IPS DF 6.9 (cell line): Measurements from ENCODE around the gene KRTAP2-3.
"Not testable (repeated sequence)": the region's sequence is repeated elsewhere in the genome, so short reads cannot be mapped to it uniquely, and the experiment has no call there.

ENCODE experiments used
- DNase-seq: peaks from one replicate; pipeline ENCODE4 v3.0.0-alpha.2; 2013; ENCODE audit warnings: low read depth, low spot score
- H3K27ac ChIP-seq: one replicate; pipeline ENCODE4 v1.5.1; 2013; ENCODE audit warnings: low read length, control low read depth
- H3K27me3 ChIP-seq: 2 replicates; pipeline ENCODE4 v1.6.1; 2013; ENCODE audit warnings: mild to moderate bottlenecking, low read length; ENCODE audit not compliant: control insufficient read depth, insufficient read depth
- H3K36me3 ChIP-seq: 2 replicates; pipeline ENCODE4 v1.6.1; 2013; ENCODE audit warnings: low read length; ENCODE audit not compliant: control insufficient read depth, insufficient read depth
- H3K4me1 ChIP-seq: 2 replicates; pipeline ENCODE4 v1.6.1; 2013; ENCODE audit warnings: low read length; ENCODE audit not compliant: control insufficient read depth, insufficient read depth
- H3K4me3 ChIP-seq: 2 replicates; pipeline ENCODE4 v1.5.1; 2013; ENCODE audit warnings: mild to moderate bottlenecking, low read length
- H3K9me3 ChIP-seq: 2 replicates; pipeline ENCODE4 v1.6.1; 2013; ENCODE audit warnings: low read length, inconsistent platforms; ENCODE audit not compliant: control insufficient read depth, insufficient read depth
- WGBS: extraction: QIAGEN DNeasy Blood & Tissue Kit; methylation state at CpG from one replicate; pipeline ENCODE4 v1.1.7; 2013; ENCODE audit warnings: mixed read lengths, missing lambda C conversion rate; ENCODE audit not compliant: insufficient read length, insufficient coverage; 5-methylcytosine and 5-hydroxymethylcytosine counted together

The KRTAP2-3 gene

DNA sequence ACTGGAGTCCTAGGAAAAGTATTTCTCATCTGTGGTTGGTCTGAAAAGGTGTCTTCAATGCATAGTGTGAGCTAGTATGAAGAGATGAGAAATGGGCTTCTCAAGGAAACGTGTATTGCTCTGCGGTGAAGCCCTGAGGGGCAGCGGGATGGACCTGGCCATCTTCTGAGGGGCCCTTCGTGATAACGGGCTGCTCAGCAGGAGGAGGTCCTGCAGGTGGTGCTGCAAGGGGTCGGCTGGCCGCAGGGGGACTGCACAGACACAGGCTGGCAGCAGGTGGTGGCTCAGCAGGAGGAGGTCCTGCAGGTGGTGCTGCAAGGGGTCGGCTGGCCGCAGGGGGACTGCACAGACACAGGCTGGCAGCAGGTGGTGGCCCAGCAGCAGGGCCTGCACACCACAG is 5.4 kb downstream of the KRTAP2-3 start:
- H3K36me3 ChIP-seq, H3K4me3 ChIP-seq, H3K9me3 ChIP-seq, DNase-seq, H3K27me3 ChIP-seq, H3K27ac ChIP-seq, H3K4me1 ChIP-seq: not testable (repeated sequence)
- WGBS, result no CpG with 5 or more reads among the region's 9 CpGs

DNA sequence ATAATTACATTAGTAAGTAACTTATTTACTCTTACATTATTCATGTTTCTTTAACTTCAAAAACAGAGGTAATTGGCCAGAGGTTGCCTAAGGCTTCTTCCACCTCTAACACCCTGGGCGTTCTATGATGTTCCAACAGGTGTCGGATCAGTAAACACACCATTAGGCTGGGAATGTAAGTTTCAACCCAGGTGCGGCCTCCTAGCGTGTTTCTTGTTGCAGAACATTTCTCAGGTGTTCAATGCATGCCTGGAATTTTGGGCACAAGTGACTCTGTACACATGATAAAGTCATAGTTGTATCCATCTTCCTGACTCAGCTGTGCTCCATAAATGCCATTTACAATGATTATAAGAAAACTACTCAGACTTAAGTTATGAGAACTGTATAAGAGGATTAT is 5.9 kb downstream of the KRTAP2-3 start:
- no CpG with 5 or more reads among the region's 4 CpGs for WGBS
- no peak overlapping the region for H3K27ac ChIP-seq
- no peaks in the 10 kb centered on the region for H3K27me3 ChIP-seq
- no peak for DNase-seq
- no peaks in the 10 kb centered on the region for H3K9me3 ChIP-seq
- H3K36me3 ChIP-seq, result no peaks in the 10 kb centered on the region
- no peaks in the 10 kb centered on the region for H3K4me1 ChIP-seq
- H3K4me3 ChIP-seq, result no peak overlapping the region

DNA sequence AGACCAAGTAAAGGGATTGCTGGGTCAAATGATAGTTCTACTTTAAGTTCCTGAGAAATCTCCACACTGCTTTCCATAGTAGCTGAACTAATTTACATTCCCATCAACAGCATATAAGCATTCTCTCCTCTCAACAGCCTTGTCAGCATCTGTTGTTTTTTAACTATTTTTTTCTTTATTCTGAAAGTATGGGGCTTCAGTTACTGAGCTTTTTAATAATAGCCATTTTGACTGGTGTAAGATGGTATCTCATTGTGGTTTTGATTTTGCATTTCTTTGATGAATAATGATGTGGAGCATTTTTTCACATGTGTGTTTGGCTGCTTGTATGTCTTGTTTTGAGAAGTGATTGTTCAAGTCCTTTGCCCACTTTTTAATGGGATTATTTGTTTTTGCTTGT is 7.3 kb downstream of the KRTAP2-3 start:
- Histone ChIP-seq H3K27ac (no peak overlapping the region), H3K36me3 (no peaks in the 10 kb centered on the region), H3K4me1 (no peaks in the 10 kb centered on the region), H3K27me3 (no peaks in the 10 kb centered on the region), H3K9me3 (no peaks in the 10 kb centered on the region), H3K4me3 (no peak overlapping the region)
- DNase-seq, result no peak

DNA sequence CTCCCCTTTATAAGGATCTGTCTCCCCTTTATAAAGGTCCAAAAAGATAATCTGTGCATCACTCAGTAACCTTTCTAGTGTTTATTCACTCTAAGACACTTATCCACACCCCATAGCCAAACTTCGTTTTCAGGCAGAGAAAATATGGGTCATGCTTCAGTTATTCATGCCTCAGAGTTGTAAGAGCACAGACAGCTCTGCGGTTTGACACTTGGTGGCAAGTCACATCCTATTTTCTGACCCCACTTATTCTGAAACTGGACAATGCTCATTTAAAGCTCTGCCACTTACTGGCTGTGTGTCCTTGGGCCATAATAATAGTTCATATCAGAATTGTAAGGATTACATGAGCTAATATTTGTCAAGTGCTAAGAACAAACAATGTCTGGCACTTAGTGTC is 10.8 kb downstream of the KRTAP2-3 start:
- no peaks in the 10 kb centered on the region for H3K4me1 ChIP-seq
- H3K36me3 ChIP-seq, result no peaks in the 10 kb centered on the region
- no peak overlapping the region for H3K27ac ChIP-seq
- no peak overlapping the region for H3K4me3 ChIP-seq
- H3K27me3 ChIP-seq, result no peaks in the 10 kb centered on the region
- no peak for DNase-seq
- WGBS, result no CpG with 5 or more reads among the region's 2 CpGs
- H3K9me3 ChIP-seq, result no peaks in the 10 kb centered on the region

DNA sequence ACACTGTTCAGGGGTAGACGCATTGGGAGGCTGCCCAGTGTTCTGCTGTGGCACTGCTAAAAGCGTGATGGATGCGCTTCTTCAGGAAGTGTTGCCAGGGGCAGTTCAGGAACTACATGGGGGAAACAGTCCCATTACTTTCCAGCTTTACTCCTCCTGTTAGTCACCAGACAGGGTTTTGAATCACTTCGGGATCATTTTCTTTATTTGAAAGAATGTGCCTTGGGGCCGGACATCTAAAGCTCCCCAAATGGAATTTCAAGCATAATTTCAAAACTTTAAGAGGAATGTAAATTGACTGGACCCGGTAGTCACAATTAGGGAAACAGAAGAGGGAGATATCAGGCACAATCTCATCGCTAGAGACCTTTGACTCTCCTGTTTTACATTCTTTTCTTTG is 11.5 kb downstream of the KRTAP2-3 start:
- Histone ChIP-seq H3K4me3 (no peak overlapping the region), H3K4me1 (no peaks in the 10 kb centered on the region), H3K27me3 (no peaks in the 10 kb centered on the region), H3K27ac (no peak overlapping the region), H3K9me3 (no peaks in the 10 kb centered on the region), H3K36me3 (no peaks in the 10 kb centered on the region)
- no peak for DNase-seq
- WGBS, result no CpG with 5 or more reads among the region's 7 CpGs

DNA sequence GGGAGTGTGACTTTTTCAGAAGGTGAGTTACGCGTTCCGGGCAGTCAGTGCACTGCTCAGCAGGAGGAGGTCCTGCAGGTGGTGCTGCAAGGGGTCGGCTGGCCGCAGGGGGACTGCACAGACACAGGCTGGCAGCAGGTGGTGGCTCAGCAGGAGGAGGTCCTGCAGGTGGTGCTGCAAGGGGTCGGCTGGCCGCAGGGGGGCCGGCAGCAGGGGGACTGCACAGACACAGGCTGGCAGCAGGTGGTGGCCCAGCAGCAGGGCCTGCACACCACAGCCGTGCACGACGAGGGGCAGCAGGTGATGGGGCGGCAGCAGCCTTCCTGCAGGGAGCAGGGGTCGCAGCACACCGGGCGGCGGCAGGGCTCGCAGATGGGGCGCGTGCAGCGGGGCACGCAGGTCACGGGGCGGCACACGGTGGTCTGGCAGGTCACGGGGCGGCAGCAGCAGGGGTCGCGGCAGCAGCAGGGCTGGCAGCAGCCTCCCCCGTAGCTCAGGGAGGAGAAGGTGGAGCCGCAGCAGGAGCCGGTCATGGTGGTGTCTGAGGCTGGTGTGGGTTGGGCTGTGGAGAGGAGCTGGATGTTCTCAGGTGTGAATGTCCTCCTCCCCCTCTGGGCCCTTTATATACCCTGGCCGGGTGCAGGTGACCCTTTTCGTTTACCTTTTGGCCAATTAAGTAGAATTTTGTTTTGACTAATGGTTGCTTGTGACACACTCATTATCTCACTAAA is 13.0 kb downstream of the KRTAP2-3 start, which contains the start of gene KRTAP2-1:
Gene KRTAP2-1 (minus strand): TSS at position 582 of the 731 bp plus-strand sequence. CDS start 49 bp downstream, at position 533.
- not testable (repeated sequence) for DNase-seq, H3K4me3 ChIP-seq, H3K27me3 ChIP-seq, H3K27ac ChIP-seq, H3K36me3 ChIP-seq, H3K9me3 ChIP-seq, H3K4me1 ChIP-seq
- WGBS, result no CpG with 5 or more reads among the region's 33 CpGs

DNA sequence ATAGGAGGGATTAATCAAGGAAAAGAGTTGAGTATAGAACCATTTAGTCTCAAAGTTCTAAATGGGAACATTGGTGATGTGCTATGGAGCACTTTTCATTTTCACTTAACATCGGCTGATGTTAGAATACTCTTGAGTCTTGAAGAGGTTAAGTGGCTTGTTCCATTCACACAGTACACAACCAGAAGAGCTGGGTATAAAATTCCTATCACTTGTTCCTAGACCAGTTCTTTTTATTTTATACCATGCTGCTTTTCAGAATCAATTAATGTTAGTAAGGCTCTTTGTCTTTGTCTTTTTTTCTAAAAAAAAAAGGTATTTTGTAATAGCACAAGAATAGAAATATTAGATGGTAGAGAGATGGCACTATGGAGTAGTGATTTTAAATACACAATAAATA is 17.0 kb downstream of the KRTAP2-3 start:
- H3K36me3 ChIP-seq, result no peaks in the 10 kb centered on the region
- no peak overlapping the region for H3K4me3 ChIP-seq
- no CpG with 5 or more reads among the region's 1 CpG for WGBS
- no peaks in the 10 kb centered on the region for H3K4me1 ChIP-seq
- no peak for DNase-seq
- H3K27me3 ChIP-seq, result no peaks in the 10 kb centered on the region
- H3K27ac ChIP-seq, result no peak overlapping the region
- no peaks in the 10 kb centered on the region for H3K9me3 ChIP-seq

DNA sequence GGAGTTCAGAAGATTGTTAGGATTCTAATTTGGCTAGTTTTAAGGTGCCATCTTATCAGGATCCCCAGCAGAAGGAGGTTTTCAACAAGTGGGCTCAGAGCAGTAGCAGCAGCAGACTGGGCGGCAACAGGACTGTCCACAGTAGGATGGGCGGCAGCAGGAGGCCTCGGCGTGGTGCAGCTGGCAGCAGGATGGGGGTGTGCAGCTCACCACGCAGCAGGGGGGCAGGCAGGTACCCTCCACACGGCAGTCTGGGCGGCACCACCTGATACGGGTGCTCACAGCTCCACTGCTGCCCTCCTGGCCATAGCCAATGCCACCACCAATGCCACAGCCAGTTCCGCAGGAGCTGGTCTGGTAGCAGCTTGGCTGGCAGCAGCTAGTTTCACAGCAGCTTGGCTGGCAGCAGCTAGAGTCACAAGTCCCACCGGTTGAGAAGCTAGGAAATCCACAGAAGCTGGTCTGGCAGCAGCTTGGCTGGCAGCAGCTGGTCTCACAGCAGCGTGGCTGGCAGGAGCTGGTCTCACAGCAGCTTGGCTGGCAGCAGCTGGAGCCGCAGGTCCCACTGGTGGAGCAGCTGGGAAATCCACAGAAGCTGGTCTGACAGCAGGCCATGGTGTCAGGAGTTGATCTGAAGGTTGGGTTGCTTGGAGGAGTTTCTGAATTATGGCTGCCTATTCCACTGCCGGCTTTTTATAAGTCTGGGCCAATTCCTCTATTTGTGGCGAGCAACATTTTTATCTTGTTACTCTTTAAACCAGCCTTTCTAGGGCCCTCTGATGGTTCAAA is 18.9 kb downstream of the KRTAP2-3 start, which contains the start of gene KRTAP1-1:
Gene KRTAP1-1 (minus strand): TSS at position 668 of the 789 bp plus-strand sequence. CDS start 53 bp downstream, at position 615.
- H3K36me3 ChIP-seq, H3K27ac ChIP-seq, H3K4me3 ChIP-seq, H3K4me1 ChIP-seq, H3K9me3 ChIP-seq, DNase-seq, H3K27me3 ChIP-seq: not testable (repeated sequence)
- WGBS, result no CpG with 5 or more reads among the region's 14 CpGs

DNA sequence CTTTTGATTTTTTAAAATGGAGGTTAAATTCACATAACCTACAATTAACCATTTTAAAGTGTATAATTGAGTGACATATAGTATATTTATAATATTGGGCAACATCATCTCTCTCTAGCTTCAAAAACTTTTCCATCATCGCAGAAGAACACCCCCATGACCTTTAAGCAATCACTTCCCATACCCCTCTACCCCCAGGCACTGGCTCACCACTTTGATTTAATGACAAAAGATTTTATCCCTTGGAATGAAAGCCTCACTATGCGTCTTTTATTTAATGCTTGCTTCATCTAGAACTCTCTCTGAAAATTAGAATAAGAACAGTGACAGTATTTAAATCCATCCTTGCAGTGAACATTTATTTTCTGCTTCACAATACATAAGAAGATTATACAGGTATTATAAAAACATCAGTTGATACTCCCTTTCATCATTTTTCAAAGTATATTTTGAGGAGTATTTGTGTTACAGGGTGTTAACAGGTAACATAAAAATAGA is 22.0 kb downstream of the KRTAP2-3 start:
- Histone ChIP-seq H3K4me3 (no peak overlapping the region), H3K36me3 (no peaks in the 10 kb centered on the region), H3K4me1 (no peaks in the 10 kb centered on the region; the same call in 1 of the 2 replicates), H3K27ac (no peak overlapping the region), H3K9me3 (no peaks in the 10 kb centered on the region), H3K27me3 (no peaks in the 10 kb centered on the region)
- no CpG with 5 or more reads among the region's 2 CpGs for WGBS
- DNase-seq, result no peak

DNA sequence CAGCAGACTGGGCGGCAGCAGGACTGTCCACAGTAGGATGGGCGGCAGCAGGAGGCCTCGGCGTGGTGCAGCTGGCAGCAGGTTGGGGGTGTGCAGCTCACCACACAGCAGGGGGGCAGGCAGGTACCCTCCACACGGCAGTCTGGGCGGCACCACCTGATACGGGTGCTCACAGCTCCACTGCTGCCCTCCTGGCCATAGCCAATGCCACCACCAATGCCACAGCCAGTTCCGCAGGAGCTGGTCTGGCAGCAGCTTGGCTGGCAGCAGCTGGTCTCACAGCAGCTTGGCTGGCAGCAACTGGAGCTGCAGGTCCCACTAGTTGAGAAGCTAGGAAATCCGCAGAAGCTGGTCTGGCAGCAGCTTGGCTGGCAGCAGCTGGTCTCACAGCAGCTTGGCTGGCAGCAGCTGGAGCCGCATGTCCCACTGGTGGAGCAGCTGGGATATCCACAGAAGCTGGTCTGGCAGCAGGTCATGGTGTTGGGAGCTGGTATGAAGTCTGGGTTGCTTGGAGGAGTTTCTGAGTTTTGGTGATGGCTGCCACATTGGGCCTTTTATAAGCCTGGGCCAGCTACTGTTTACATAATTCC is 25.5 kb downstream of the KRTAP2-3 start, which contains the start of gene KRTAP1-3:
Gene KRTAP1-3 (minus strand): TSS at position 529 of the 590 bp plus-strand sequence. CDS start 53 bp downstream, at position 476.
- not testable (repeated sequence) for H3K27me3 ChIP-seq, H3K4me3 ChIP-seq, H3K27ac ChIP-seq, DNase-seq, H3K9me3 ChIP-seq, H3K36me3 ChIP-seq, H3K4me1 ChIP-seq
- no CpG with 5 or more reads among the region's 10 CpGs for WGBS
